ENCODE measurements around the gene TUBA1B. TPM values are rescaled to one million over a fixed set of nuclear protein-coding genes. Genes with fewer than 3 reads are reported as not detected.
A peak's percentile ranks its signal among the peaks of the same experiment; 100 is the strongest.
"Not testable (repeated sequence)": the region's sequence is repeated elsewhere in the genome, so short reads cannot be mapped to it uniquely, and the experiment has no call there.

The TUBA1B gene
- total RNA-seq = 216 TPM

GRCh38 chr12:49131051-49131893, at the start of gene TUBA1B:
TUBA1B (minus strand) TSS chr12:49131395; CDS start chr12:49131300, 95 bp downstream.
- Histone ChIP-seq H3K4me1 (ENCODE audit: insufficient read depth, low read length) (peaks cover 33% of the 10 kb centered on the region), H3K27me3 (ENCODE audit: insufficient read depth, low read length) (no peaks in the 10 kb centered on the region), H3K9me3 (ENCODE audit: low read depth, low read length) (no peaks in the 10 kb centered on the region), H3K4me3 (ENCODE audit: low read length) (peak within 1 kb of the TSS; percentile 96)

- H3K9me3 ChIP-seq (ENCODE audit: low read depth, low read length) = no peaks in the 10 kb centered on the region
- H3K27me3 ChIP-seq (ENCODE audit: insufficient read depth, low read length) = no peaks in the 10 kb centered on the region
Measured at GRCh38 chr12:49174218-49174617, 43.0 kb upstream of the TUBA1B start.

GRCh38 chr12:49170924-49171323, 39.7 kb upstream of the TUBA1B start:
- Histone ChIP-seq H3K9me3 (ENCODE audit: low read depth, low read length) (no peaks in the 10 kb centered on the region), H3K4me3 (ENCODE audit: low read length) (no peak overlapping the region), H3K4me1 (ENCODE audit: insufficient read depth, low read length) (peaks cover 2% of the 10 kb centered on the region), H3K27me3 (ENCODE audit: insufficient read depth, low read length) (no peaks in the 10 kb centered on the region)

More at GRCh38 chr12:49174218-49174617, 43.0 kb upstream of the TUBA1B start:
- H3K4me3 ChIP-seq (ENCODE audit: low read length) = no peak overlapping the region
- H3K4me1 ChIP-seq (ENCODE audit: insufficient read depth, low read length) = peaks cover 7% of the 10 kb centered on the region

GRCh38 chr12:49165114-49165513, 33.9 kb upstream of the TUBA1B start:
- Histone ChIP-seq H3K4me1 (ENCODE audit: insufficient read depth, low read length) (peaks cover 28% of the 10 kb centered on the region), H3K9me3 (ENCODE audit: low read depth, low read length) (no peaks in the 10 kb centered on the region), H3K4me3 (ENCODE audit: low read length) (no peak overlapping the region), H3K27me3 (ENCODE audit: insufficient read depth, low read length) (no peaks in the 10 kb centered on the region)

GRCh38 chr12:49161901-49162300, 30.7 kb upstream of the TUBA1B start:
- H3K4me3 ChIP-seq (ENCODE audit: low read length); H3K9me3 ChIP-seq (ENCODE audit: low read depth, low read length); H3K27me3 ChIP-seq (ENCODE audit: insufficient read depth, low read length): not testable (repeated sequence)
- H3K4me1 ChIP-seq (ENCODE audit: insufficient read depth, low read length) = peaks cover 31% of the 10 kb centered on the region

- H3K4me1 ChIP-seq (ENCODE audit: insufficient read depth, low read length) = peaks cover 31% of the 10 kb centered on the region
- no peak overlapping the region for H3K4me3 ChIP-seq (ENCODE audit: low read length)
- no peaks in the 10 kb centered on the region for H3K9me3 ChIP-seq (ENCODE audit: low read depth, low read length)
Measured at GRCh38 chr12:49161092-49161795, 30.0 kb upstream of the TUBA1B start.

GRCh38 chr12:49160399-49160798, 29.2 kb upstream of the TUBA1B start:
- H3K9me3 ChIP-seq (ENCODE audit: low read depth, low read length) = no peaks in the 10 kb centered on the region
- no peak overlapping the region for H3K4me3 ChIP-seq (ENCODE audit: low read length)
- H3K4me1 ChIP-seq (ENCODE audit: insufficient read depth, low read length) = peaks cover 31% of the 10 kb centered on the region
- H3K27me3 ChIP-seq (ENCODE audit: insufficient read depth, low read length) = no peaks in the 10 kb centered on the region

More at GRCh38 chr12:49161092-49161795, 30.0 kb upstream of the TUBA1B start:
- H3K27me3 ChIP-seq (ENCODE audit: insufficient read depth, low read length) = no peaks in the 10 kb centered on the region

GRCh38 chr12:49154221-49154620, 23.0 kb upstream of the TUBA1B start:
- H3K27me3 ChIP-seq (ENCODE audit: insufficient read depth, low read length) = no peaks in the 10 kb centered on the region
- H3K4me3 ChIP-seq (ENCODE audit: low read length) = no peak overlapping the region
- H3K9me3 ChIP-seq (ENCODE audit: low read depth, low read length) = no peaks in the 10 kb centered on the region
- no peaks in the 10 kb centered on the region for H3K4me1 ChIP-seq (ENCODE audit: insufficient read depth, low read length)

GRCh38 chr12:49147384-49147783, 16.2 kb upstream of the TUBA1B start:
- no peaks in the 10 kb centered on the region for H3K4me1 ChIP-seq (ENCODE audit: insufficient read depth, low read length)
- H3K4me3 ChIP-seq (ENCODE audit: low read length) = no peak overlapping the region
- H3K9me3 ChIP-seq (ENCODE audit: low read depth, low read length) = no peaks in the 10 kb centered on the region
- no peaks in the 10 kb centered on the region for H3K27me3 ChIP-seq (ENCODE audit: insufficient read depth, low read length)

- H3K27me3 ChIP-seq (ENCODE audit: insufficient read depth, low read length) = no peaks in the 10 kb centered on the region
- no peak overlapping the region for H3K4me3 ChIP-seq (ENCODE audit: low read length)
- no peaks in the 10 kb centered on the region for H3K4me1 ChIP-seq (ENCODE audit: insufficient read depth, low read length)
- H3K9me3 ChIP-seq (ENCODE audit: low read depth, low read length) = no peaks in the 10 kb centered on the region
Measured at GRCh38 chr12:49146406-49146805, 15.2 kb upstream of the TUBA1B start.

GRCh38 chr12:49144384-49144783, 13.2 kb upstream of the TUBA1B start:
- Histone ChIP-seq H3K4me3 (ENCODE audit: low read length) (no peak overlapping the region), H3K27me3 (ENCODE audit: insufficient read depth, low read length) (no peaks in the 10 kb centered on the region), H3K4me1 (ENCODE audit: insufficient read depth, low read length) (no peaks in the 10 kb centered on the region), H3K9me3 (ENCODE audit: low read depth, low read length) (no peaks in the 10 kb centered on the region)

GRCh38 chr12:49138999-49139398, 7.8 kb upstream of the TUBA1B start:
- no peaks in the 10 kb centered on the region for H3K9me3 ChIP-seq (ENCODE audit: low read depth, low read length)

GRCh38 chr12:49138587-49138986, 7.4 kb upstream of the TUBA1B start:
- H3K9me3 ChIP-seq (ENCODE audit: low read depth, low read length) = no peaks in the 10 kb centered on the region
- H3K4me3 ChIP-seq (ENCODE audit: low read length) = no peak overlapping the region
- H3K4me1 ChIP-seq (ENCODE audit: insufficient read depth, low read length) = peaks cover 1% of the 10 kb centered on the region
- no peaks in the 10 kb centered on the region for H3K27me3 ChIP-seq (ENCODE audit: insufficient read depth, low read length)

More at GRCh38 chr12:49138999-49139398, 7.8 kb upstream of the TUBA1B start:
- H3K4me1 ChIP-seq (ENCODE audit: insufficient read depth, low read length) = no peaks in the 10 kb centered on the region
- H3K27me3 ChIP-seq (ENCODE audit: insufficient read depth, low read length) = no peaks in the 10 kb centered on the region
- no peak overlapping the region for H3K4me3 ChIP-seq (ENCODE audit: low read length)

GRCh38 chr12:49137476-49137875, 6.3 kb upstream of the TUBA1B start:
- Histone ChIP-seq H3K4me1 (ENCODE audit: insufficient read depth, low read length) (peaks cover 11% of the 10 kb centered on the region), H3K9me3 (ENCODE audit: low read depth, low read length) (no peaks in the 10 kb centered on the region), H3K4me3 (ENCODE audit: low read length) (no peak overlapping the region), H3K27me3 (ENCODE audit: insufficient read depth, low read length) (no peaks in the 10 kb centered on the region)

- peaks cover 15% of the 10 kb centered on the region for H3K4me1 ChIP-seq (ENCODE audit: insufficient read depth, low read length)
- H3K9me3 ChIP-seq (ENCODE audit: low read depth, low read length); H3K27me3 ChIP-seq (ENCODE audit: insufficient read depth, low read length); H3K4me3 ChIP-seq (ENCODE audit: low read length): not testable (repeated sequence)
Measured at GRCh38 chr12:49136997-49137396, 5.8 kb upstream of the TUBA1B start.
